A673 (cell line): ENCODE data around the gene FRY. TPM values are rescaled to one million over a fixed set of nuclear protein-coding genes. Genes with fewer than 3 reads are reported as not detected.

Experiments
- BruUV-seq: library from RNA; stranded (reverse); fragments of 400-500 nt; replicated peaks from 2 replicates; lab custom pipeline; 2021; lab: Mats Ljungman, UMichigan
- CTCF ChIA-PET: fragments of 300-600 bp; sonication (Branson Sonifier 250); formaldehyde crosslinking; loops from one replicate; lab custom pipeline; 2022; ENCODE audit warnings: antibody characterized with exemption; lab: Charles Lee
- POLR2A ChIA-PET: fragments of 300-600 bp; sonication (Branson Sonifier 250); formaldehyde crosslinking; loops from one replicate; lab custom pipeline; 2022; ENCODE audit warnings: antibody characterized with exemption; ENCODE audit not compliant: low non-redundant PET; lab: Charles Lee
- DNase-seq: peaks from one replicate; pipeline ENCODE4 v3.0.0-alpha.2; 2015; ENCODE audit warnings: low spot score
- H3K27ac ChIP-seq: fragments of 200-600 bp; sonication (generic); 2 replicates; pipeline ENCODE4 v1.5.1; 2016; ENCODE audit warnings: mixed run types, low read depth, mild to moderate bottlenecking, mixed read lengths, antibody characterized with exemption, low read length; ENCODE audit not compliant: poor library complexity, severe bottlenecking
- H3K27me3 ChIP-seq: fragments of 200-600 bp; sonication (generic); replicated peaks from 2 replicates; pipeline ENCODE4 v1.6.1; 2017; ENCODE audit warnings: mixed run types, low read depth, mild to moderate bottlenecking, mixed read lengths, antibody characterized with exemption, low read length; ENCODE audit not compliant: insufficient read depth, poor library complexity
- H3K36me3 ChIP-seq: fragments of 200-600 bp; sonication (generic); 2 replicates; pipeline ENCODE4 v1.6.1; 2016; ENCODE audit warnings: mixed run types, mild to moderate bottlenecking, mixed read lengths, antibody characterized with exemption, low read length; ENCODE audit not compliant: insufficient read depth, poor library complexity, severe bottlenecking
- H3K4me1 ChIP-seq: fragments of 200-600 bp; sonication (generic); 2 replicates; pipeline ENCODE4 v1.6.1; 2017; ENCODE audit warnings: mixed run types, mild to moderate bottlenecking, mixed read lengths, antibody characterized with exemption, low read length; ENCODE audit not compliant: insufficient read depth, poor library complexity, severe bottlenecking
- H3K4me3 ChIP-seq: fragments of 200-600 bp; sonication (generic); 2 replicates; pipeline ENCODE4 v1.5.1; 2016; ENCODE audit warnings: low read depth, mixed run types, mild to moderate bottlenecking, mixed read lengths, low read length; ENCODE audit not compliant: poor library complexity, severe bottlenecking
- H3K9me3 ChIP-seq: fragments of 200-600 bp; sonication (generic); 2 replicates; pipeline ENCODE4 v1.6.1; 2016; ENCODE audit warnings: mixed run types, low read depth, mild to moderate bottlenecking, mixed read lengths, antibody characterized with exemption, low read length; ENCODE audit not compliant: poor library complexity, severe bottlenecking
- CTCF ChIP-seq: fragments of 300-800, 200-600 bp; sonication (generic); conservative IDR thresholded peaks from 2 replicates; pipeline ENCODE4 v1.5.1; 2017; ENCODE audit warnings: low read depth, mild to moderate bottlenecking, antibody characterized with exemption, low read length, moderate library complexity, mixed read lengths
- EZH2 ChIP-seq: fragments of 200-600 bp; sonication (generic); IDR thresholded peaks from 2 replicates; pipeline ENCODE4 v1.6.1; 2017; ENCODE audit warnings: borderline replicate concordance, low read depth, mild to moderate bottlenecking, mixed read lengths, antibody characterized with exemption, low read length; ENCODE audit not compliant: poor library complexity, severe bottlenecking
- intact Hi-C: fragments of 100-400 bp; cut with micrococcal nuclease; formaldehyde crosslinking; loops from one replicate; pipeline ENCODE4 v1.10.0; 2022; ENCODE audit not compliant: unreplicated experiment
- total RNA-seq: library from RNA; stranded (reverse); gene quantifications from 2 replicates; pipeline ENCODE4 v1.2.3, GENCODE V29; 2021

FRY gene
- total RNA-seq, 1 experiment from 2014 or later, result 0.58 TPM

DNA sequence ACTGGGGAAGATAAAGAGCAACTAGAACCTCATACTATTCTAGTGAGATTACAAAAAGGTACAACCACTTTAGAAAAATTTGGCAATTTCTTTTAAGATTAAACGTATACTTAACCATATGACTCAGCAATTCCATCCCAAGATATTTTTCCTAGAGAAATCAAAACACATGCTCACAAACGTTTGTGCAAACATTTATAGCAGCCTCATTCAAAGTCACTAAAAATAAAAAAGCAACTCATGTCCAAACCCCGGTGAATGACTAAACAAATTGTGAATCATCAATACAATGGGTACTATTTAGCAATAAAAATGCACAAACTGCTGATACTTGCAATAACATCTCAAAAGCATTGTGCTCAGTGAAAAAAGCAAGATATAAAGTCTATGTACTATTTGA is 121.5 kb downstream of the FRY start:
- Histone ChIP-seq H3K9me3 (no peaks in the 10 kb centered on the region), H3K36me3 (no peaks in the 10 kb centered on the region), H3K4me3 (no peak overlapping the region), H3K27me3 (no peaks in the 10 kb centered on the region), H3K4me1 (no peaks in the 10 kb centered on the region), H3K27ac (no peak overlapping the region)
- no peak for DNase-seq
- ChIA-PET POLR2A (no interaction called here), CTCF (no interaction called here)
- no peak for TF ChIP-seq CTCF
- TF ChIP-seq EZH2, result no peak
- intact Hi-C loops, result no loop called here
- BruUV-seq, result no TSS peak

GRCh38 chr13:32159137-32159869 is 127.7 kb downstream of the FRY start:
- Histone ChIP-seq H3K4me1 (no peaks in the 10 kb centered on the region), H3K36me3 (no peaks in the 10 kb centered on the region), H3K27ac (no peak overlapping the region), H3K9me3 (no peaks in the 10 kb centered on the region), H3K4me3 (no peak overlapping the region), H3K27me3 (no peaks in the 10 kb centered on the region)
- ChIA-PET CTCF (no interaction called here), POLR2A (no interaction called here)
- intact Hi-C loops, result no loop called here
- BruUV-seq, result no TSS peak
- no peak for TF ChIP-seq CTCF
- no peak for TF ChIP-seq EZH2
- no peak for DNase-seq

GRCh38 chr13:32162395-32163005 is 130.9 kb downstream of the FRY start:
- Histone ChIP-seq H3K9me3 (no peaks in the 10 kb centered on the region), H3K36me3 (no peaks in the 10 kb centered on the region), H3K4me1 (no peaks in the 10 kb centered on the region), H3K27ac (no peak overlapping the region), H3K4me3 (no peak overlapping the region), H3K27me3 (no peaks in the 10 kb centered on the region)
- BruUV-seq, result no TSS peak
- no peak for DNase-seq
- TF ChIP-seq CTCF, result no peak
- TF ChIP-seq EZH2, result no peak
- POLR2A ChIA-PET, result interaction anchor here (0.6 kb wide), 1 partner anchor 757 kb away, joined by 4 read pairs; no protein-coding TSS in a partner anchor
- intact Hi-C loops, result no loop called here
- CTCF ChIA-PET, result no interaction called here
